Activated naive CD4-positive, alpha-beta T cell treated with anti-CD3 and anti-CD28 coated beads for 36 hours (primary cell): Measurements from ENCODE around the gene ITSN2. TPM values are rescaled to one million over a fixed set of nuclear protein-coding genes. Genes with fewer than 3 reads are reported as not detected.

Source experiments
- CTCF ChIA-PET: fragments of 350-600 bp; sonication (Branson Sonifier 250); formaldehyde crosslinking; loops from one replicate; lab custom pipeline; 2021; ENCODE audit warnings: antibody characterized with exemption; lab: Charles Lee
- DNase-seq: peaks from one replicate; pipeline ENCODE4 v3.0.0-alpha.2; 2020
- H3K27ac Mint-ChIP-seq: one replicate; pipeline ENCODE4 v1.8.0; 2021; ENCODE audit warnings: mild to moderate bottlenecking, mixed read lengths
- H3K27me3 Mint-ChIP-seq: one replicate; pipeline ENCODE4 v1.8.0; 2021; ENCODE audit warnings: low read depth, mixed read lengths
- H3K36me3 Mint-ChIP-seq: one replicate; pipeline ENCODE4 v1.8.0; 2021; ENCODE audit warnings: low read depth, mixed read lengths
- H3K4me1 Mint-ChIP-seq: one replicate; pipeline ENCODE4 v1.8.0; 2021; ENCODE audit warnings: low read depth, mixed read lengths
- H3K4me3 Mint-ChIP-seq: one replicate; pipeline ENCODE4 v1.8.0; 2021; ENCODE audit warnings: mild to moderate bottlenecking, moderate library complexity, mixed read lengths
- H3K9me3 Mint-ChIP-seq: one replicate; pipeline ENCODE4 v1.8.0; 2021; ENCODE audit warnings: mixed read lengths
- intact Hi-C: fragments of 100-400 bp; cut with micrococcal nuclease; formaldehyde crosslinking; loops from one replicate; pipeline ENCODE4 v1.15.1; 2023
- total RNA-seq, 2 experiments: library from RNA; stranded (reverse); gene quantifications; one replicate each; pipeline ENCODE4 v1.2.3, GENCODE V29; 2021

ITSN2 gene
- total RNA-seq, 2 experiments from 2014 or later = 46.1 to 46.7 TPM

- CTCF ChIA-PET = interaction anchor here (0.7 kb wide), 1 partner anchor 11 kb away, joined by 3 read pairs; no protein-coding TSS in a partner anchor
- peaks cover 36% of the 10 kb centered on the region for H3K4me1 Mint-ChIP-seq
- no peaks in the 10 kb centered on the region for H3K9me3 Mint-ChIP-seq
- H3K27ac Mint-ChIP-seq = no peak overlapping the region
- H3K36me3 Mint-ChIP-seq = peaks cover 4% of the 10 kb centered on the region
- intact Hi-C loops = no loop called here
- H3K27me3 Mint-ChIP-seq = no peaks in the 10 kb centered on the region
- no peak overlapping the region for H3K4me3 Mint-ChIP-seq
- peak; percentile 18 for DNase-seq
These were observed 42.8 kb downstream of the ITSN2 start for GRCh38 chr2:24317491-24317920.

- intact Hi-C loops = loop anchor here (1.0 to 2.0 kb wide), 2 partner anchors 17 to 44 kb away; no protein-coding TSS in a partner anchor
- Mint-ChIP-seq H3K36me3 (peaks cover 4% of the 10 kb centered on the region), H3K27ac (no peak overlapping the region), H3K4me3 (no peak overlapping the region), H3K4me1 (peaks cover 36% of the 10 kb centered on the region), H3K27me3 (no peaks in the 10 kb centered on the region), H3K9me3 (no peaks in the 10 kb centered on the region)
- CTCF ChIA-PET = interaction anchor here (0.7 kb wide), 3 partner anchors 14 to 43 kb away, joined by 3 read pairs; no protein-coding TSS in a partner anchor
- peak; percentile 41 for DNase-seq
These were observed 44.7 kb downstream of the ITSN2 start for GRCh38 chr2:24315669-24316068.

GRCh38 chr2:24313744-24314632 lies 46.3 kb downstream of the ITSN2 start:
- H3K9me3 Mint-ChIP-seq = no peaks in the 10 kb centered on the region
- H3K27me3 Mint-ChIP-seq = no peaks in the 10 kb centered on the region
- H3K4me1 Mint-ChIP-seq = peaks cover 32% of the 10 kb centered on the region
- CTCF ChIA-PET = no interaction called here
- no peak overlapping the region for H3K27ac Mint-ChIP-seq
- H3K4me3 Mint-ChIP-seq = no peak overlapping the region
- DNase-seq = no peak
- intact Hi-C loops = loop anchor here (2.0 kb wide), 1 partner anchor 19 kb away; no protein-coding TSS in a partner anchor
- peaks cover 3% of the 10 kb centered on the region for H3K36me3 Mint-ChIP-seq

GRCh38 chr2:24307961-24308360 lies 52.4 kb downstream of the ITSN2 start:
- DNase-seq = no peak
- H3K36me3 Mint-ChIP-seq = peaks cover 9% of the 10 kb centered on the region
- intact Hi-C loops = no loop called here
- H3K27ac Mint-ChIP-seq = no peak overlapping the region
- no peak overlapping the region for H3K4me3 Mint-ChIP-seq
- H3K27me3 Mint-ChIP-seq = no peaks in the 10 kb centered on the region
- CTCF ChIA-PET = no interaction called here
- no peaks in the 10 kb centered on the region for H3K4me1 Mint-ChIP-seq
- no peaks in the 10 kb centered on the region for H3K9me3 Mint-ChIP-seq

- no peaks in the 10 kb centered on the region for H3K27me3 Mint-ChIP-seq
- H3K4me3 Mint-ChIP-seq = no peak overlapping the region
- DNase-seq = no peak
- no peaks in the 10 kb centered on the region for H3K9me3 Mint-ChIP-seq
- intact Hi-C loops = no loop called here
- CTCF ChIA-PET = interaction anchor here (0.6 kb wide), 1 partner anchor 37 kb away, joined by 3 read pairs; no protein-coding TSS in a partner anchor
- H3K27ac Mint-ChIP-seq = no peak overlapping the region
- peaks cover 22% of the 10 kb centered on the region for H3K36me3 Mint-ChIP-seq
- H3K4me1 Mint-ChIP-seq = no peaks in the 10 kb centered on the region
These were observed 55.7 kb downstream of the ITSN2 start for GRCh38 chr2:24304631-24305030.

GRCh38 chr2:24304098-24304497 lies 56.2 kb downstream of the ITSN2 start:
- H3K27me3 Mint-ChIP-seq = no peaks in the 10 kb centered on the region
- no peaks in the 10 kb centered on the region for H3K4me1 Mint-ChIP-seq
- no peaks in the 10 kb centered on the region for H3K9me3 Mint-ChIP-seq
- CTCF ChIA-PET = interaction anchor here (1.1 kb wide), 1 partner anchor 31 kb away, joined by 3 read pairs; no protein-coding TSS in a partner anchor
- no peak overlapping the region for H3K27ac Mint-ChIP-seq
- intact Hi-C loops = no loop called here
- H3K4me3 Mint-ChIP-seq = no peak overlapping the region
- peaks cover 26% of the 10 kb centered on the region for H3K36me3 Mint-ChIP-seq
- no peak for DNase-seq

GRCh38 chr2:24301599-24301998 lies 58.7 kb downstream of the ITSN2 start:
- CTCF ChIA-PET = no interaction called here
- Mint-ChIP-seq H3K4me1 (no peaks in the 10 kb centered on the region), H3K9me3 (no peaks in the 10 kb centered on the region), H3K27ac (no peak overlapping the region), H3K4me3 (no peak overlapping the region), H3K36me3 (peaks cover 39% of the 10 kb centered on the region), H3K27me3 (no peaks in the 10 kb centered on the region)
- no peak for DNase-seq
- intact Hi-C loops = no loop called here

- CTCF ChIA-PET = no interaction called here
- Mint-ChIP-seq H3K27ac (no peak overlapping the region), H3K4me3 (no peak overlapping the region), H3K27me3 (no peaks in the 10 kb centered on the region), H3K4me1 (no peaks in the 10 kb centered on the region), H3K36me3 (peaks cover 56% of the 10 kb centered on the region), H3K9me3 (no peaks in the 10 kb centered on the region)
- intact Hi-C loops = no loop called here
- DNase-seq = no peak
These were observed 62.7 kb downstream of the ITSN2 start for GRCh38 chr2:24297663-24298062.

- no peak overlapping the region for H3K4me3 Mint-ChIP-seq
- H3K27me3 Mint-ChIP-seq = no peaks in the 10 kb centered on the region
- peaks cover 6% of the 10 kb centered on the region for H3K4me1 Mint-ChIP-seq
- no peak overlapping the region for H3K27ac Mint-ChIP-seq
- CTCF ChIA-PET = no interaction called here
- no peaks in the 10 kb centered on the region for H3K9me3 Mint-ChIP-seq
- no peak for DNase-seq
- H3K36me3 Mint-ChIP-seq = peaks cover 5% of the 10 kb centered on the region
- intact Hi-C loops = no loop called here
These were observed 73.2 kb downstream of the ITSN2 start for GRCh38 chr2:24287171-24287570.

- no peak overlapping the region for H3K4me3 Mint-ChIP-seq
- intact Hi-C loops = no loop called here
These were observed 74.7 kb downstream of the ITSN2 start for GRCh38 chr2:24285484-24286152.

GRCh38 chr2:24280645-24281044 lies 79.7 kb downstream of the ITSN2 start:
- H3K27me3 Mint-ChIP-seq = no peaks in the 10 kb centered on the region
- CTCF ChIA-PET = no interaction called here
- no peak overlapping the region for H3K27ac Mint-ChIP-seq
- intact Hi-C loops = no loop called here
- no peaks in the 10 kb centered on the region for H3K4me1 Mint-ChIP-seq
- no peaks in the 10 kb centered on the region for H3K9me3 Mint-ChIP-seq
- DNase-seq = no peak
- no peaks in the 10 kb centered on the region for H3K36me3 Mint-ChIP-seq
- H3K4me3 Mint-ChIP-seq = no peak overlapping the region

More at GRCh38 chr2:24285484-24286152, 74.7 kb downstream of the ITSN2 start:
- no peaks in the 10 kb centered on the region for H3K9me3 Mint-ChIP-seq
- peaks cover 6% of the 10 kb centered on the region for H3K4me1 Mint-ChIP-seq
- no peaks in the 10 kb centered on the region for H3K27me3 Mint-ChIP-seq
- peaks cover 5% of the 10 kb centered on the region for H3K36me3 Mint-ChIP-seq
- H3K27ac Mint-ChIP-seq = no peak overlapping the region
- DNase-seq = no peak
- CTCF ChIA-PET = interaction anchor here (1.0 kb wide), 1 partner anchor 30 kb away, joined by 3 read pairs; no protein-coding TSS in a partner anchor

- Mint-ChIP-seq H3K9me3 (no peaks in the 10 kb centered on the region), H3K27me3 (no peaks in the 10 kb centered on the region), H3K4me1 (no peaks in the 10 kb centered on the region), H3K27ac (no peak overlapping the region), H3K4me3 (no peak overlapping the region), H3K36me3 (no peaks in the 10 kb centered on the region)
- CTCF ChIA-PET = no interaction called here
- no peak for DNase-seq
- intact Hi-C loops = no loop called here
These were observed 80.2 kb downstream of the ITSN2 start for GRCh38 chr2:24280161-24280560.
